Mesendoderm (in vitro differentiated cells): ENCODE measurements around the gene TGFA.
A peak's percentile ranks its signal among the peaks of the same experiment; 100 is the strongest.

ENCODE experiments used
- DNase-seq: peaks from one replicate; pipeline ENCODE4 v3.0.0; 2013
- H2AK5ac ChIP-seq: 2 replicates; pipeline ENCODE4 v1.6.1; 2013; ENCODE audit warnings: low read length, inconsistent platforms
- H2BK120ac ChIP-seq: 2 replicates; pipeline ENCODE4 v1.6.1; 2013; ENCODE audit warnings: low read depth, mild to moderate bottlenecking, low read length, moderate library complexity, mixed read lengths
- H2BK15ac ChIP-seq: replicated peaks from 2 replicates; pipeline ENCODE4 v1.6.1; 2013; ENCODE audit warnings: low read depth, mild to moderate bottlenecking, moderate library complexity
- H2BK5ac ChIP-seq: 2 replicates; pipeline ENCODE4 v1.6.1; 2013; ENCODE audit warnings: low read length, inconsistent platforms
- H3K18ac ChIP-seq: 2 replicates; pipeline ENCODE4 v1.6.1; 2013; ENCODE audit warnings: mild to moderate bottlenecking, low read length, mixed read lengths
- H3K23ac ChIP-seq: one replicate; pipeline ENCODE4 v1.6.1; 2013; ENCODE audit warnings: low read length
- H3K27ac ChIP-seq: 2 replicates; pipeline ENCODE4 v1.5.1; 2013; ENCODE audit warnings: low read depth, mild to moderate bottlenecking, inconsistent platforms, low read length, moderate library complexity
- H3K27me3 ChIP-seq: 2 replicates; pipeline ENCODE4 v1.6.1; 2013; ENCODE audit warnings: low read length, control low read depth, mild to moderate bottlenecking, inconsistent platforms; ENCODE audit not compliant: insufficient read depth, poor library complexity
- H3K36me3 ChIP-seq: 2 replicates; pipeline ENCODE4 v1.6.1; 2013; ENCODE audit warnings: low read length, inconsistent platforms; ENCODE audit not compliant: control insufficient read depth, insufficient read depth
- H3K4ac ChIP-seq: one replicate; pipeline ENCODE4 v1.6.1; 2013; ENCODE audit warnings: low read depth, mild to moderate bottlenecking, low read length, moderate library complexity
- H3K4me1 ChIP-seq: 2 replicates; pipeline ENCODE4 v1.6.1; 2013; ENCODE audit warnings: low read depth, low read length, inconsistent platforms; ENCODE audit not compliant: control insufficient read depth
- H3K4me2 ChIP-seq: 2 replicates; pipeline ENCODE4 v1.6.1; 2013; ENCODE audit warnings: low read length
- H3K4me3 ChIP-seq: 2 replicates; pipeline ENCODE4 v1.5.1; 2013; ENCODE audit warnings: mild to moderate bottlenecking, low read length
- H3K56ac ChIP-seq: one replicate; pipeline ENCODE4 v1.6.1; 2013; ENCODE audit warnings: low read length
- H3K79me1 ChIP-seq: 2 replicates; pipeline ENCODE4 v1.6.1; 2013; ENCODE audit warnings: low read length, inconsistent platforms
- H3K79me2 ChIP-seq: 2 replicates; pipeline ENCODE4 v1.6.1; 2013; ENCODE audit warnings: mild to moderate bottlenecking, low read length; ENCODE audit not compliant: control insufficient read depth, insufficient read depth
- H3K9ac ChIP-seq: 2 replicates; pipeline ENCODE4 v1.6.1; 2013; ENCODE audit warnings: low read length, inconsistent platforms
- H4K5ac ChIP-seq: one replicate; pipeline ENCODE4 v1.6.1; 2013; ENCODE audit warnings: low read length
- H4K8ac ChIP-seq: one replicate; pipeline ENCODE4 v1.6.1; 2013; ENCODE audit warnings: low read depth, mild to moderate bottlenecking, control low read depth, low read length, moderate library complexity
- WGBS: extraction: QIAGEN DNeasy Blood & Tissue Kit; methylation state at CpG from one replicate; pipeline ENCODE4 v1.1.7; 2013; ENCODE audit warnings: low lambda C conversion rate, missing lambda C conversion rate; ENCODE audit not compliant: insufficient coverage; ENCODE audit errors: extremely low coverage; 5-methylcytosine and 5-hydroxymethylcytosine counted together

The TGFA gene

GRCh38 chr2:70501215-70501614 lies 52.4 kb downstream of the TGFA start:
- no peak for DNase-seq
- Histone ChIP-seq H2BK5ac (no peak overlapping the region), H3K18ac (no peak overlapping the region), H3K4me1 (peaks cover 4% of the 10 kb centered on the region), H3K4ac (no peak overlapping the region), H3K79me2 (no peaks in the 10 kb centered on the region), H2BK120ac (no peak overlapping the region), H2BK15ac (no peak overlapping the region), H3K36me3 (no peaks in the 10 kb centered on the region), H4K5ac (no peak overlapping the region), H3K23ac (no peak overlapping the region), H3K4me2 (no peak overlapping the region), H3K79me1 (no peaks in the 10 kb centered on the region), H3K27ac (no peak overlapping the region), H3K27me3 (no peaks in the 10 kb centered on the region), H3K56ac (no peak overlapping the region), H3K9ac (no peak overlapping the region), H2AK5ac (no peak overlapping the region), H4K8ac (no peak overlapping the region), H3K4me3 (no peak overlapping the region)
- WGBS = no CpG with 5 or more reads among the region's 1 CpG

GRCh38 chr2:70499253-70499652 lies 54.4 kb downstream of the TGFA start:
- no peak overlapping the region for H2AK5ac ChIP-seq
- H3K27me3 ChIP-seq = no peaks in the 10 kb centered on the region
- H2BK5ac ChIP-seq = no peak overlapping the region
- WGBS = no CpG with 5 or more reads among the region's 7 CpGs
- no peak overlapping the region for H3K4ac ChIP-seq
- no peak overlapping the region for H3K18ac ChIP-seq
- no peak overlapping the region for H2BK120ac ChIP-seq
- H3K4me2 ChIP-seq = no peak overlapping the region
- H3K79me2 ChIP-seq = no peaks in the 10 kb centered on the region
- DNase-seq = no peak
- no peak overlapping the region for H3K9ac ChIP-seq
- no peak overlapping the region for H3K27ac ChIP-seq
- H4K8ac ChIP-seq = no peak overlapping the region
- no peak overlapping the region for H3K56ac ChIP-seq
- no peak overlapping the region for H4K5ac ChIP-seq
- H3K36me3 ChIP-seq = no peaks in the 10 kb centered on the region
- H2BK15ac ChIP-seq = no peak overlapping the region
- H3K4me3 ChIP-seq = no peak overlapping the region
- no peak overlapping the region for H3K23ac ChIP-seq
- H3K4me1 ChIP-seq = no peaks in the 10 kb centered on the region
- no peaks in the 10 kb centered on the region for H3K79me1 ChIP-seq

DNA sequence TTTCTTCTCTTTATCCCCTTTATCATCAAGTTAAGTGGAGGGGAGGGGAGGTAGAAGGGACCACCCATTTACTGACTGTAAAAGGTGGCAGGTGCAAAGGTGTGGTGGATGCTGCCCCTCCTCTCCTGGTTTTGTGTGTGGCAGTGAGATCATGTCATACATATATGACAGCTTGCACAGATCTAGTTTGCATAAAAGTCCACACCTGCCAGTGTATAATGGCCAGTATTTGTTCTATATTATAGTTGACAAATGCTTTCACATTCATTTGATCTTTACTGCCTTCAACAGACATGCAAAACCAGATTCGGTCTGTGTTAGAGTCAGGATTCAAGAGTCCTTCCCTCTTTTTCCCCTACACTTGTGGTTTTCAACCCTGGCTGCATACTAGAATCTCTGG lies 55.1 kb downstream of the TGFA start:
- Histone ChIP-seq H2AK5ac (no peak overlapping the region), H3K27ac (no peak overlapping the region), H3K4me1 (no peaks in the 10 kb centered on the region), H3K56ac (no peak overlapping the region), H2BK5ac (no peak overlapping the region), H3K36me3 (no peaks in the 10 kb centered on the region), H3K27me3 (no peaks in the 10 kb centered on the region), H3K79me1 (no peaks in the 10 kb centered on the region), H2BK15ac (no peak overlapping the region), H3K4ac (no peak overlapping the region), H3K4me3 (no peak overlapping the region), H4K8ac (no peak overlapping the region), H3K18ac (no peak overlapping the region), H3K4me2 (no peak overlapping the region), H3K23ac (no peak overlapping the region), H4K5ac (no peak overlapping the region), H3K79me2 (no peaks in the 10 kb centered on the region), H2BK120ac (no peak overlapping the region), H3K9ac (no peak overlapping the region)
- WGBS = no CpG with 5 or more reads among the region's 1 CpG
- DNase-seq = no peak

DNA sequence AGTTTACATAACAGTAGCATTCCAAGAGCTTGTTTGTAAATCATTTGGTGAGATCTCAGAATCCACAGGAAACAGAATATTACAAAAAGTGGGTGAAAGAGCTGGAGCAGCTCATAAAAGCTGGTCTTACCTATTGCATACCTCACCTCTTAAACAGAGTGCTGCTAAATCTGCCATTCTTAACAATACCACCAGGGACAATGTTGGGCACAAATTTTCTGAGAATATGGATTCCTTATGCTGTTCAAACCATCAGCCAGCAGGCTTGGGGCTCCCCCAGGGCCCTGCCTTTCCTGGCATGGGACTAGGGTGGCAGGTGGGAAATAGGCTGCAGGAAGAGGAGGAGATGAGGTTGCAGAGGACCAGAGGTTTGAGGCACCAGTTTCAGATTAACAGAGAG lies 55.6 kb downstream of the TGFA start:
- Histone ChIP-seq H3K79me1 (no peaks in the 10 kb centered on the region), H3K56ac (no peak overlapping the region), H3K27ac (no peak overlapping the region), H3K9ac (no peak overlapping the region), H3K4ac (no peak overlapping the region), H4K5ac (no peak overlapping the region), H3K4me1 (no peaks in the 10 kb centered on the region), H3K27me3 (no peaks in the 10 kb centered on the region), H3K79me2 (no peaks in the 10 kb centered on the region), H4K8ac (no peak overlapping the region), H2BK120ac (no peak overlapping the region), H2AK5ac (no peak overlapping the region), H3K18ac (no peak overlapping the region), H3K23ac (no peak overlapping the region), H3K4me3 (no peak overlapping the region), H2BK15ac (no peak overlapping the region), H2BK5ac (no peak overlapping the region), H3K4me2 (no peak overlapping the region), H3K36me3 (no peaks in the 10 kb centered on the region)
- peak; percentile 61 for DNase-seq

GRCh38 chr2:70496819-70497218 lies 56.8 kb downstream of the TGFA start:
- Histone ChIP-seq H3K4me1 (no peaks in the 10 kb centered on the region), H2BK120ac (no peak overlapping the region), H2BK5ac (no peak overlapping the region), H3K56ac (no peak overlapping the region), H3K23ac (no peak overlapping the region), H3K4ac (no peak overlapping the region), H3K79me1 (no peaks in the 10 kb centered on the region), H3K27ac (no peak overlapping the region), H3K79me2 (no peaks in the 10 kb centered on the region), H3K9ac (no peak overlapping the region), H3K36me3 (no peaks in the 10 kb centered on the region), H3K18ac (no peak overlapping the region), H4K5ac (no peak overlapping the region), H2AK5ac (no peak overlapping the region), H3K4me2 (no peak overlapping the region), H4K8ac (no peak overlapping the region), H2BK15ac (no peak overlapping the region), H3K27me3 (no peaks in the 10 kb centered on the region), H3K4me3 (no peak overlapping the region)
- DNase-seq = no peak
- WGBS = no CpG with 5 or more reads among the region's 5 CpGs

DNA sequence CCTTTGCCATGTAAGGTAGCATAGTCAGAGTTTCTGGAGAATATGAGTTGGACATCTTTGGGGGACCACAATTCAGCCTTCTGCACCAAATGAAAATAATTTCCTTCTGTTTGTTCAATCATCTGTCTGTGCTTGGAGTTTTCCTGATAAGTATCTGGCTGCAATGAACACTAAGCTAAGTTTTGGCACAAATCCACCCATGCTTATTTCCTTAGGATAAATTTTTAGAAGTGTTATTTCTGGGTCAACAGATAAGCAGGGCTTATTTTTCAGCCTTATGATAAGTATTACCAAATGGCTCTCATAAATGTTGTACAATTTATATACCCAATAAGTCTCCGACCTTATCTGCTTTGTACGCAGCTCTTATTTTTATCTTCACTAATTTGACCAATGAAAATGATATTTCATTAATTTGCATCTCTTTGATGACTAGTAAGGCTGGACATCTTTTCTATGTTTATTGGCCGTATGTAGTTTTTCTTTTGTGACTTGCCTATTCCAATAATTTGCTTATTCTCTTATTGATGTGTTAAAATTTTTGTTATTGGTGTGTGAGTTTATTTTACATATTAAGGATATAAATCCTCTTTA lies 59.2 kb downstream of the TGFA start:
- Histone ChIP-seq H2BK15ac (no peak overlapping the region), H3K4me2 (no peak overlapping the region), H3K4me3 (no peak overlapping the region), H3K4ac (no peak overlapping the region), H3K9ac (no peak overlapping the region), H3K27ac (no peak overlapping the region), H3K18ac (no peak overlapping the region), H3K36me3 (no peaks in the 10 kb centered on the region), H2AK5ac (no peak overlapping the region), H4K5ac (no peak overlapping the region), H4K8ac (no peak overlapping the region), H3K4me1 (no peaks in the 10 kb centered on the region), H2BK5ac (no peak overlapping the region), H3K56ac (no peak overlapping the region), H3K27me3 (no peaks in the 10 kb centered on the region), H3K23ac (no peak overlapping the region), H2BK120ac (no peak overlapping the region), H3K79me2 (no peaks in the 10 kb centered on the region), H3K79me1 (no peaks in the 10 kb centered on the region)
- no peak for DNase-seq
- WGBS = no CpG with 5 or more reads among the region's 3 CpGs
